GM19372 (cell line): Measurements from ENCODE around the gene DPYSL3.

Experiments
- ATAC-seq: cut with Tn5 transposase; IDR thresholded peaks from one replicate; pipeline ENCODE4 v1.9.1; 2021; ENCODE audit warnings: mild to moderate bottlenecking, low read depth, moderate library complexity; ENCODE audit not compliant: unreplicated experiment

Gene DPYSL3

DNA sequence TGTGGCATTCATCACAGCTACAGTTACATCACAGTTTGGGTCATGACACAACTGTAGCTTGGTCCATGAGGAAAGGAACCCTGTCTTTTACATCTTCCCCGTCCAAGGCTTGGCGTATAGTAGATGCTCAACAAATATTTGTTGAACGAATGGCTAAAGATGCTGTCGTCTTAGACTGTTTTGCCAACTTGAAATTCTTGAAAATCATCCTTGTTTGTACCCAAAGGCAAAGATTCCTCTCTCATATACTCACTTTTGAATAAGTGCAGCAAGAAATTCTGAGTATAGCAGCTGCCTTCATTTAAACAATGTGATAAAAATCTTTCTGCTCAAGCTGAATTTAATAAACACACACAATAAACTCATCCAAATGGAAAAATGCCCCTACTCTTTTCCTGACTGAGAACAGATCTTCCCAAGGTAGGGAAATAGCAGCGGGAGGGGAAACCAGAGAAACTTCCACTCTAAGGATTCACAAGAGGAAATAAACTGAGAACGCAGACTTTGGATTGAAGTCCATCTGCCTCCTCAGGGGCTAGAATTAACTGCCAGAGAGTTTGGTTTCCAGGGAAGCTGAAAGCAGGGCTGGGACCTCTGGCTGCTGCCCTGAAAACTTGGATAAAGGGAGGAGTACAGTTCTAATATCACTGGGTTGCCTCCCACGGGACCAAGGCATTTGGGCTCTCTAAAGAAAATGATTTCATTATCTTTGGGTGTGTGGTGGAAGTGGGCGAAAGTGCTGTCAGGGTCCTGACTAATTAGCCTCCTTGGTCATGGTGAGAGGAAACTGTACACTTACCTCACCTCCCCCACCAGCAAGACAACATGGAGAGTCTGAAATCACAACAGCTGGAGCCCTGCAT, 99.1 kb downstream of the DPYSL3 start:
- ATAC-seq = no peak

- no peak for ATAC-seq
Observed at GRCh38 chr5:147408980-147409379, 100.9 kb downstream of the DPYSL3 start.

DNA sequence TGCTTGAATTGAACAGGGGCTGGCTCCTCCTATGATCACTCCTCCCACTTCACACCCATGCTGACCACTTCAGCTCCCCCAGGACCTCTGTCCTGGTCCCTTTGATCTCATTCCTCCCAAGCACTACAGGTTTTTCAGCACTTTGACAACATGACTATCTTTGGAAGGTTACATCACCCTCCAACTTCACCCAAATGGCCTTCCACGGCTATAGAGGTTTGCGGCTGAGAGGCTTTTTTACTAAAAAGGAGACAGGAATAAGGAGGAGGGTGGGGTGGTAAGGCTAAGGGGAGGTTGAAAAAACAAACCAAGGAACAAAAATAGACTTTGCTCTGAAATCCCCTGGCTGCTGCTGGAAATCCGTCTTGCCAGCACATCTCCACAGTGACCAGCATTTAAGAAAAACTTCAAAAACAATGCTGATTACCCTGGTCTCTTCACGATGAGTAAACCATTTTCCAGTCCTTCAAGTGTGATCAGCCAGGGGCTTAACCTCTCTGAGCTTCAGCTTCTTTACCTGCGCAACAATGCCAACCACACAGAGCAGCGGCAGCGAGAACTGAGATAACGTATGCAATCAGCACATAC, 102.7 kb downstream of the DPYSL3 start:
- ATAC-seq = no peak

DNA sequence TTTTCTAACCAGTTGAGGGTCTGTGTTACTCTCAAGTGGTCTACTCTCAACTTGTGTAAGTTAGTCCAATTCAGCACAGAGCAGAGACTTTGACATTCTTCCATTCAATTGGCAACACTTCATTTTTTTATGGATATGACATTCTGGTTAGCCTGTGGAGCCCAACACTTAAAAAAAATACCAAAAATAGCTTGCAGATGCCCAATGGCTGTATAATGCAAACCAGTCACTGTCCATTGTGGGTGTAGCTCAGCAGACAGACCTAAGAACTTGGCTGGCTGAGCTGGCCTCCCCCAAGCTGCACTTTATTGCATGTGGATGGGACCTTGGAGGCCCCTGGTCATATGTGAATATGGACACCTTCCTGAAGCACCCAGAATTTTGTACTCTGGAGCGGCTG, 103.2 kb downstream of the DPYSL3 start:
- ATAC-seq = no peak

- ATAC-seq = peak; percentile 18
Observed at GRCh38 chr5:147404706-147405105, 105.2 kb downstream of the DPYSL3 start.

DNA sequence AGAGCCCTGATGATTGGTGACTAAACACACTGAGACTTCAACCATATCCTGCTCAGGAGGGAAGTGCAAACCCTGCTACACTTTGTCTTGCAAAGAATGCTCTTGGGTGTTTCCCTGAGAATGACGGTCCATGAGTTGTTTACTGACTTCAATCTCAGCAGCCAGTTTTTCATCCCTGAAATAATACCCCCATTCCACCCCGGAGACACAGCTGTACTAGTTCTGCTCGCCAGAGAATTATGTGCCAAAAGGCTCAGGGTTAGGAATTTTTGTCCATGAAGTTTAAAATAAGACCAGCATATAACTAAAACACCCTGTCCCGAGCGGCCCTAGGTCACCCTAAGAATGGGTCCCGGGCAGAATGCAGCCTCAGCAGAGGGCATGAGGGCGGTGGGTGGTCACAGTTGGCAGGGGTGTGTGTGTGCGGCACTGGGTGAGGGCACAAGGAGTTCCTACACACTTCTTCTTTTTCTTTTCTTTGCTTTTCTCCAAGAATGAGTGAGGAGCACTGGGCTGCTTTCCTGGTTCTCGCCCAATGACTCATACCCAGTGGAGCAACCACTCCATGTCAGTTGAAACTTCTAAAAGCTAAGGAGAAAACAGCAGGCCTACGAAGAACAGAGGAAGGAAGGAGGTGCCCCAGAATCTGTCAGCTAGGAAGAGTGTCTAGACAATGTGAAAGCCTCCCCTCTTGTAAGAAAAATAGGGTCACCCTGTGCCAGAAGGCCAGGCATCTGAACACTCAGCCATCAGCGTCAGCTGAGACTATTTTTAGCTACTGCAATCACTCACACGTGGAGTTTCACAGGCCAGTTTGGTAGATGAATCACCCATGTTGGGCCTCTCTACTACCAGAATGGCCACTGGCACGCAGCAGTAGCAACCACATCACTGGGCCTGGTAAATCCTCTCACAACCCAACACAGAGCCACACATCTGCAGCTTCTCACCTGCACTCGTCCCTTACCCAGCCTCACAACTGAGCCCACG, 105.9 kb downstream of the DPYSL3 start:
- ATAC-seq = peak; percentile 82

DNA sequence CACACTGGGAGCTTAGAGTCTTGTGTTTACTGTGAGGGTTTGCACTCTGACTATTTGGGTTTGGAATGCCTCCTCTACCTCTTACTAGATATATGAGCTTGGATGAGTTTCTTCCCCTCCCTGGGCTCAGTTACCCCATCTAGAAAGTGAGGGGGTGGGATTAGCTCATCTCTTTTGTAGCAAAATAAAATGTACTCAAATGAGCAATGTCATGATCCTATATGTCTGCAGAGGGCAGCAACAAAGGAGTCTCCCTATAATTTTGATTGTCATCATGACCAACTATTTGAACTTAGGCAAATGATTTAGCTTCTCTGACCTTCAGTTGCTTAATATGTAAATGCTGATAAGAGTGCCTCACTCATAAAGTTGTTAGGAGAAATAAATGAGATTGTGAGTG, 109.0 kb downstream of the DPYSL3 start:
- no peak for ATAC-seq

DNA sequence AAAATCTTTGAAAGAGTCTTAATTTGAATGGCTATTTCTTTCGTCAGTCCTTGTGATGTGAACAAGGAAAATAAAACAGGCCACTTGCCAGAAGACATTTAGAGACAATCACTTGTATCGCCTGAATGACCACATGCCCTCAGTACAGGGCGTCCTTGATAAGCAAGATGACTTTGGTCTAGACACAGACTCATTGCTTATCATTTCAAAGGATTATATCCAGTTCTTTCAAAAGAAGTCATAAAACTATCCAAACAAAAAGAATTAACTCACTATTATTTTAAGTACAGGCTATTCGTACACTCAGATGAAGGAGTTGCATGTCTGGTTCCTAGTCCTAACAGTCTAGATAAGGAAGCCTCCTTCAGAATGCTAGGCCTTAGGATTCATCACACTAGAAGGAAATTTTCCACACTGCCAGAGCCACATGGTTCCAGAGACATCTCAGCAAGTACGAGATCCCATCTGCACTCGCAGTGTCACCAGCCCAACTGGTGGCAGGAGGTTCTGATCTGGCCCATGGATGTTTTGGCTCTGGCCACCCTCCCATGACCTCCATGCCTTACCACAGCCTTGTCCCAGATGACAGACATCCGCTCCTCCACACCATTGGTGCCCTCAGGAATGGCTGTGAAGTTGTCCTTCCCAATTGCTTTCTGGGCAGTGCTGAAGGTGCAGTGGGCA, 109.6 kb downstream of the DPYSL3 start:
- no peak for ATAC-seq

DNA sequence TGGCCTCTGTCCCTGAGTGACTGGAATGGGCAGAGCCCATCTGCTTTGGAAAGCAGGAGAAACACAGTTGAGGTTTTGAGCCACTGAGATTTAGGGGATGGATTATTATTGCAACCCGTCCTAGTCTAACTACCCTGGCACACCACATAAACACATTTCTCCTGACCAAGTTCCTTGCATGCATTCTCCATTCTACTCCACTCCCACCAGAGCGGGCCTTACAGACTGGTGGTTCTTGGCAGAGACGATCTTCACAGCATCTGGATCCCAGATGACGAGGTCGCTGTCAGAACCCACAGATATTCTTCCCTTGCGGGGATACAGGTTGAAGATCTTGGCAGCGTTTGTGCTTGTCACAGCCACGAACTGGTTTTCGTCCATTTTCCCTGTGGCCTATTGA, 111.0 kb downstream of the DPYSL3 start:
- no peak for ATAC-seq

DNA sequence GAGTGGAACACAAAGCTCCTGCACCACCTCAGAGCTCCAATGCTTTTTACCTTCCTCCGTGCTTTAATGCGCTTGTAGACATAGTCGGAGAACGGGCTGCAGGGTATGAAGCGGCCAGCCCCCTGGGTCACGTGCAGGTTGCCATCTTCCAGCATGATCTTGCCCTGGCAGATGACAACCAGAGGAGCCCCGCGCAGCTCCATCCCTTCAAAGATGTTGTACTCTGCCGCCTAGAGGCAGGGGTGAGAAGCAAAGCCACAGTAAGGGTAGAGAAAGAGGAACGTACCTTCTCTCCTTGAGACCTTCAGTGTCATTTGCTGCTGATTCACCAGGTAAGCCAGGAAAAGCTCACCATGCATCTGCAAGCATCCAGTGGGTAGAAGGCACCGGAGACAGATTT, 112.3 kb downstream of the DPYSL3 start:
- ATAC-seq = no peak

GRCh38 chr5:147396070-147396823, 113.6 kb downstream of the DPYSL3 start:
- no peak for ATAC-seq

DNA sequence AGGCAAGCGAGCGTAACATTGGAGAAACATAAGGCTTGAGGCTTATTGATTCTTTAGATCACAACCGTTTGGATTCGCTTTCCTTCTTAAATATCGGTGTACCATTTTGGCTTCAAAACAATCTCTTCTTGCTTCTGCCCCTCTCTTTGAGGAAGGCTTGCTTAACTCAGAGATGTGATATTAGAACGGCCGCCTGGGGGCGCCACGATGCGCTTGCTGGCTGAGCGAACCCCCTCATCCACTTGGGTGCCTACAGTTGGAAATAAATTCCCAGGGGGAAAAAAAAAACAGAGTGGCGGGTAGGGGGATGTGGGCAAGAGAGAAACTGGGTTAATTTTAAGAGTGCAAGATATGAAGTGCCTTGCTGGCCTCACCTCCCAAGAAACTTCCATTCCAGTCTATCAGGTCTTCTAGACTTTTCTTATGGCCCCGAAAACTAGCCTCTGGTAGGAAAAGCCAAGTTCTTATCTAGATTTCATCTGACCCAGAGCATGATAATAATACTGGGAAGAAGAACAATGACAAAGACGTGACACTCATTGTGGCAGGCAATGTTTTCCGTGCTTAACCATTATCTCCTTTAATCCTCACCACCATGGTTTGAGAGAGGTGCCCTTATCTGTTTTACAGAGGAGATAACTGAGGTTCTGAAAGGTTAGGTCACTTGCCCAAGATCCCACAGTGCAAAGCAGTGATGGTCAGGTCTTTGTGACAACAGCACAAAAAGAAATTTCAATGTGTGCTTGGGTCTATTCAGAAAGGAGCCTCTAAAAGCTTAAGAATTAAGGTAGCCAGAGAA, 115.8 kb downstream of the DPYSL3 start:
- no peak for ATAC-seq

- ATAC-seq = peak; percentile 78
Observed at GRCh38 chr5:147391781-147392180, 118.1 kb downstream of the DPYSL3 start.

DNA sequence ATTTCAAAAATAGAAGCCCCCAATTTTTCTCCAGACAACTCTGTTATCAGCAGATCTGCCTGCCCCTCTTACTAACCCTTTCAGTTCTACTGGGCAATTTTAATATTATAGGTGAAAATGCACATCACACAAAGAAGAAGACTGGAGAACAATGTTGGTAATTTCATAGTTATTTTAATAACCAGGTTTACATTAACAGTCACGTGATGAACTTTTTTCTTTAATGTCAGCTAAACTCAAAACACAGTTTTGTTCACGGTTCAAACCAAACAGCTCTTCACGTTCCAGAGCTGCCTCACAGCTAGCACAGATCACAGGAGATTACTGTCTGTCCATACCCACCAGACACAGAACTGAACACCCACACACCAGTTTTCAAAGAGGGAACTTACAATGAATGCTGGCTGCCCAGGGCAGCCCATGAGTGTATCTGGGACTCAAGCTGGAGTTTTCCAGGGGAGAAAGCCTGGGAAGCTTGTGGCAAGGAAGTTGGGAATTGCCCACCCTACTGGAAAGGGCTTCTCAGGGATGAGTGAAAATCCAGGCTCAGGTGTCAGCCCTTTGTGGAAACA, 119.1 kb downstream of the DPYSL3 start:
- no peak for ATAC-seq

GRCh38 chr5:147388184-147389108, 121.4 kb downstream of the DPYSL3 start:
- no peak for ATAC-seq

- no peak for ATAC-seq
Observed at GRCh38 chr5:147387109-147387508, 122.8 kb downstream of the DPYSL3 start.

DNA sequence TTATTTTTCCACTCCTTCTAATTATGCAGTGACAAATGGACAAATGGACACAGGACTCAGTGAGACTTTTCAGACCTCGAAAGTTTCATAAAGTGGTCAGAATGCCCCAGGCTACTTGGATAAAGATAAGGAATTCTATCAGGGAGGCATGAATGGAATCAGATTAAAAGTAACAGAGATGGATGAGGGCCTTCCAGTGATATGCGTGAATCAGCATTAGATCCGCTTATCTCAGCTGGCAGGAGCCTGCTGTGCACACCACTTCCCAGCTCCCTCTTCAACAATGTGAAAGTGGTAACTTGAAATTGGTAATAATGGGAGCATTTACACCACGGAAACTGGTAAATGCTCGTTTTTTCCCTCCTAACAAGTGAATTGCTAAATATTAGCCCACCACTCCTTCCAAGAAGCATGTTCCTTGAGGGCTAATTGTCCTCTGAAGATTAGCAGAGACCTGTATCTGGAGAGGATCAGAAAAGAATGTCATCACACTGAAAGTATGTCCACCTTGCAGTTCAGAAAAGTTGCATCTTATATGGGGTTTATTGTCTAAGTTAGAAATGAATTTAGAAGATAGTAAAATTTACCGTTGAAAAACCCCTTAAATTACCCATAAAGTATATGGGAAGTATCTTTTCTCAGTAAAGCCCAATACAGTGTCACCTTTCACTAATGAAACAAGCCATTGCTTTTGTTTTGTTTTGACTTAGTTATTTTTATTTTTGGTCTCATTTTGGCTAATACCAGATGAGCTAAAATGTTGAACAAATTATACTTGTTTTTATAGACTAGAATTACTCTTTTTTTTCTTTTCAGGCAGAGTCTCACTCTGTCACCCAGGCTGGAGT, 125.3 kb downstream of the DPYSL3 start:
- ATAC-seq = no peak
